HL-60 (cell line): Measurements from ENCODE around the gene HBZ.

ENCODE experiments used
- CTCF ChIP-seq: IDR thresholded peaks from one replicate; pipeline ENCODE4 v1.5.1; 2011; ENCODE audit warnings: low read length, control low read depth, inconsistent platforms; ENCODE audit not compliant: insufficient read depth
- GABPA ChIP-seq: IDR thresholded peaks from 2 replicates; pipeline ENCODE4 v1.6.1; 2012; ENCODE audit warnings: low read depth
- POLR2AphosphoS5 ChIP-seq: IDR thresholded peaks from 2 replicates; pipeline ENCODE4 v1.6.1; 2012; ENCODE audit warnings: low read depth
- REST ChIP-seq: IDR thresholded peaks from 2 replicates; pipeline ENCODE4 v1.6.1; 2012; ENCODE audit warnings: low read depth; ENCODE audit not compliant: insufficient replicate concordance
- SPI1 ChIP-seq: IDR thresholded peaks from 2 replicates; pipeline ENCODE4 v1.6.1; 2012; ENCODE audit warnings: low read depth, mild to moderate bottlenecking, borderline replicate concordance

- TF ChIP-seq CTCF, result no peak
- TF ChIP-seq REST, result no peak
- no peak for TF ChIP-seq GABPA
- no peak for TF ChIP-seq POLR2AphosphoS5
- no peak for TF ChIP-seq SPI1
These were observed 10.0 kb downstream of the HBZ start for GRCh38 chr16:162271-162991.
